ENCODE measurements around the gene LSMEM2.
"Not testable (repeated sequence)": the region's sequence is repeated elsewhere in the genome, so short reads cannot be mapped to it uniquely, and the experiment has no call there.

The LSMEM2 gene

DNA sequence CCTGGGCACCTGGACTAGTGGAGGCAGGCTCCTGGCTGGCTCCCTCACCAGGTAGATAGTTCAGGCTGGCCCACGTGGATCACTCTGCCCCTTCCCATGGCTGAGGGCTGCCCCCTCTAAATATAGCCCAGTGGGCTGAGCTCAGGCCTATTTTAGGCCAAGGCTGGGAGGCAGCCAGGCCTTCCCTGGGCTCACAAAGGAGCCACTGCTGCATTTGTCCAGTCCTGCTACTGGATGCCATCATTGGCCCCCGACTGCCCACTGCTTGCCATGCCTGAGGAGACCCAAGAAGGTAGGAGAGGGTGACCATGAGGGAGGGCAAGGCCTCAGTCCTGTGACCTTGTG is at the start of gene LSMEM2:
Gene LSMEM2, plus strand, starts transcription at position 208 of the 345 bp plus-strand sequence. Its CDS starts 27 bp downstream, at position 235.
- DNase-seq (ENCODE audit: low read depth) = no peak

DNA sequence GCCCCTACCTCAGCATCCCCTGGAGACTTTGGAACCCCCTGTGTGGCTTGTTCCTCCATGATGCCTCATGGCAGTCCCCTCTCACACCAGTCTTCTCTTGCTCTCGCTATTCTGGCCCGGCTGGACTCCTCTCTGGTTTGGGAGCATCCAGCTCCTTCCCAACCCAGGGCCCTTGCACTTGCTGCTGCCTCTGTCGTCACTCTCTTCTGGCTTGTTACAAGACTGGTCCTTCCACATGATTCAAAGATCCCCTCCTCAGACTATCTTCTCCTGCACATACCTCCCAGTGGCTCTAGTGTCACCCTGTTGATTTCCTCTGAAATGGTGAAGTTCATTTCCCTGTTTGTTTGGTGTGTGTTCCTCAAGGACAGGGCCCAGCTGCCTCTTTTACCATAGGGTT is 49.4 kb upstream of the LSMEM2 start:
- DNase-seq (ENCODE audit: low read depth) = no peak

DNA sequence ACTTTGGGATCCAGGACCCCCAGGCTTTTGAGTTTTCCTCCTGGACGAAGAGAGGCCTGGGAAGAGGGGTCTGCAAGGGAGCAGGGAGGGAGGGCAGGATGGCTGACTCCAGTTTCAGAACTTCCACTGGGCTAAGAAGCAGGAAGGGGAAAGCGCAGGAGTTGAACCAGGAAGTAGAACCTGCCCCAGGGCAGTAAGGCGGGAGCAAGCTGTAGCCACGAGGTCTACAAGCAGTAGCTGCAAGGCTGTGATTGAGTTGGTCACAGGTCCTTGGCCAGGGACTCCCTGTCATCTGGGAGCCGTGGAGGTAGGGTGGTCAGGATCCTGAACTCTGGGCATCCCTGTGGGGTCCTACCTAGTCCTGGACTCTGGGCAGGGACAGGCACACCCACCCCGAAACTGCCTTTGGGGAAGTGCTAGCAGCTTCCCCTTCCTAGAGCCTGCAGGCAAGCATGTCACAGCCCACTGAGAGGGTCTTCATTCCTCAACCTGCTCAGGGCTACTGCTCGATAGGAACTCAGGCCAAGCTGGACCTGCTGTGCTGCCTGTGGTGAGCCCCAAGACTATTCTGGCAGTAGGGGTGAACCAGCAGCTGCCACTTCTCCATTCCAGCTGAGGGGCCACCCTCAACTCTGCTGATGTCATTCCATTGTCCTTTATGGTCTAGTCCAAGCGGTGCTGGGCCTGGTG is 48.6 kb upstream of the LSMEM2 start:
- DNase-seq (ENCODE audit: low read depth) = no peak

DNA sequence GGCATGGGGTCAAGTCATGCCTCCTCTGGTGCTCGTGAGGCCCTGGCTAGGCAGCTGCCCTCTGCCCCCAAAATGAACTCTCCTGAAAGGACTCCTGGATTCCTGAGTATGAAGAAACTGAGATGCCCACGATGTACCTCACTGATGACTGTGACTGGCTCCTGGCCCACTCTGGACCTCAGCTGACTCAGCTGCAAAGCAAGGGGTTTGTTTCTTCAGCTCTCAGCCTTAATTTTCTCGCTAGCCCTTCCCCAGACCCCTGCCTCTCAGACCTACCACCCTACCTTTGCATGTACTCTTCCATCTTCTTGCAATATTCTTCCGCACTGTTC is 48.1 kb upstream of the LSMEM2 start:
- DNase-seq (ENCODE audit: low read depth) = no peak

DNA sequence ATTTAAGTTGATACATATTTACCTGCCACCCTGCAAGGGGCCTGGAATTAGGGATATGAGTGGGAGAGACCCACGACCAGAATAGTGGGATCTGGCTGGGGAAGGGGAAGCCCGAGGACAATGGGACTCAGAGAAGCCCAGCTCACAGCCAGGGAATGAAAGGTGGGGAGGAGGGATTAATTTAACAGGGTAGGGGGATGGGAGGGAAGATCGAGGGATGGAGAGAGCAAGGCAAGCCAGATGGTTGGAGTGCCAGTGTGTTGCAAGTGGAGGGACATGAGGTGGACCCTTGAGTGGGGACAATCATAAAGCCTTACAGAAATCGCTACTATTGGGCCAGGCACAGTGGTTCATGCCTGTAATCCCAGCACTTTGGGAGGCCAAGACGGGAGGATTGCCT is 47.3 kb upstream of the LSMEM2 start:
- no peak for DNase-seq (ENCODE audit: low read depth)

DNA sequence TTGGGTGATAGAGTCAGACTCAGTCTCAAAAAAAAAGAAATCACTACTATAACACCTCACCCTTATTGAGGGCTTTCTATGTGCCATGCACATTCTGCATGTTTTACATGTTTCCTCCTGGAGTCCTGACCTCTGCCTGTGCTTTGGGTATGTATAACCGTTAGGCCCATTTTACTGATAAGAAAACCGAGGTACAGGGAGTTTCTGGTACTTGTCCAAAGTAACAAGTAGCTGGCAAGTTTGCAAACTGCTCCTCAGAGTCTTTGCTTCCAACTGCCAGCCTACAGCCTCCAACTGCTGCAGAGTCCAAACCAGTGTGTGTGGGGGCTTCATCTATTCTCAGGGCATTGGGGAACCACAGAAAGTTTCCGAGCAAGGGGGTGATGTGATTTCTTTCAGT is 46.6 kb upstream of the LSMEM2 start:
- no peak for DNase-seq (ENCODE audit: low read depth)

DNA sequence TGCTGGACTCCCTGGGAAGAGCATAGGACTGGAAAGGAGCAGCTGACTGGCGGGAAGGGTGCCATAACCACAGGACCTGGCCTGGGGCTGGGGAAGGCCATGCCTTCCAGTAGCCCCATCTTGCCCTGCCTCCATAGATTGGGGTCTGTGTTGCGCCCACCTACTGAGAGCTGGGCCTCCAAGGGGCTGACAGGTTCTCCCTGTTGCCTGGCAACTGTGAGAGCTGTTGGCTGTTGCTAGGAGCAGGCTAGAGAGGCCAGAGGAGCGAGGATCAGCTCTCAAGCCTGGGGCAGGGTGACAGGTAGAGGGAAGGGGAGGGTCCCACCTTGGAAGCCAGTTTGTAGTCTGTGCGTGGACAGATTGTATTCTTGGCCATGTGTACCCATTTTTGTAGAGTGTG is 45.7 kb upstream of the LSMEM2 start:
- no peak for DNase-seq (ENCODE audit: low read depth)

DNA sequence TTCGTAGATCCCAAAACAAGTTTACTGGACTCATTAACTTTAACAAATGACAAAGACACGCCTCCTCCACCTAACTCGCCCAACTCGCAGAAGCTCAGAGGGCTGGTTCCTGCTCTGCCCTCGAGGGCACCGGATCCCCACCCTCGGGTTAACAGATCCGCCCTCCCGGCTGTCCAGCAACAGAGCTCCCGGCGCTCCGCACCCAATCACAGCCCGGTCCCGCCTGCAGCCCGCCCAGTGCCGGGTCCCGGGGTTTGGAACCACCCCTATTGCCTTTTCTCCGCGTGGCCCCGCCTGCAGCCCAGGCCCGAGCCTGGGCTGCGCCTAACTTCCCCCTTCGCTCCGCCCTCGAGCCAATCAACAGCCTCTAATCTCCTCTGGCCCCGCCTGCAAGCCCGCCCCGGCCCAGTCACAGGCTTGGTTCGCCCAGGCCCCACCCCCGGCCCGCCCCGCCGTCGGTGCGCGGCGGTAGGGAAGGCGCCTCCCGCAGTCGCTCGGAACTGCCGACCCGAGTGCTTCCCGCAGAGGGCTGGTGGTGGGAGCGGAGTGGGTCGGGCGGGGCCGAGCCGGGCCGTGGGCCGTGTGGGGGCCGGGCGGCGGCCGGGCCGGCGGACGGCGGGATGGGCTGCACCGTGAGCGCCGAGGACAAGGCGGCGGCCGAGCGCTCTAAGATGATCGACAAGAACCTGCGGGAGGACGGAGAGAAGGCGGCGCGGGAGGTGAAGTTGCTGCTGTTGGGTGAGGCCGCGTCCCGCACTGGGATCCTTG is 43.0 kb upstream of the LSMEM2 start, which contains the start of gene GNAI2:
Gene GNAI2, plus strand, starts transcription at position 489 of the 768 bp plus-strand sequence. Its CDS starts 132 bp downstream, at position 621.
- DNase-seq (ENCODE audit: low read depth) = peak; percentile 96

DNA sequence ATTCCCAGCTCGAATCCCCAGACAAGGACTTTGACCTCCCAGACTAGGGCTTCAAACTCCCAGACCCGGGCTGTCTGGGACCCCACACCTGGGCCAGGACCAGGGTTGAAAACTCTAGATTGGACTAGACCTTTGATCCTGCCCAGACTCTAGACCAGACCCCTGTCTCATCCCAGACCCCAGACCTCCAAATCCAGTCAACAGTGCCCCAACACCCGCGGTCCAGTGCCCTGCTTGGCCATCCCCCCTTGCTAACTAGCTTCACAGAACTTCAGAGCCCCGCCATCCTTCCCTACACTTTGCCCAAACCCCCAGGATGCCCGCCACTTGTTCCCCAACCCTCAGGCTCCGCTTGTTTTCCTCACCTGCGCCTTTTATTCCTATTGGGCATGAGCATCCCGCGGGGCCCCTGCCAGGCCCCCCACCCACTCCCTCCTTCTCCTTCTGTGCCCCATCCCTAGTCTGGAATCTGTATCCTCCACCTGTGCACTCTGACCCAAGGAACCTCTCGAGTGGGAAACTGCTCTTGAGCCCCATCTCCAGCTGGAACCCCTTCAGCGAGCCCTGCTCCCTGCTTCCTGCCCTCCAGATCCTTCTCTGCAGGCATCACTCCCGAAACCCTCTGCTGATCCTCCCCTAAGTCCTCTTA is 42.3 kb upstream of the LSMEM2 start:
- DNase-seq (ENCODE audit: low read depth) = no peak

DNA sequence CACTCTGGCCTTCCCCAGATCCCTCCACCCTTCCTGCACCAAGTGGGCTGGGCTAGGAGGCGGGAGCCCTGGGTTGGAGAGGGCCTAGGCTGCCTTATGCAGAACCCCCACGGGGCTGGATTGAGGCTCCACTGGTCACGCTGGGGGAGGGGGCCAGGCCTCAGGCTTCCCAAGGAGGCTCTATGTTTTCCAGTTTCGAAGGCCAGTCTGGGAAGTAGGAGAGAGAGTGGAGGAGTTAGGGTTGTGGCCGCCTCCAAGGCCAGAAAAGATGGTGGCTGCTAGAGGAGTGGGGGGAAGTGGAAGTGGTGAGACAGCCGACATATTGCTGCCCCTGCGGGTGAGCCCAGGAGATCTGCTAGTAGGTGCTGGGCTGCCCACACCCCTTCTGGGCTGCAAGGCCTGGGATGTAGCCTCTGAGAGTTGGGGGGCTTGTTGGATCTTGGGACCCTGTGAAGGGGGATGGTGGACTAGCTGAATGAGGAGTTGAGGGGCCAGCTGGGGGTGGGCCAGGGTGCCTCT is 41.7 kb upstream of the LSMEM2 start:
- DNase-seq (ENCODE audit: low read depth) = no peak

DNA sequence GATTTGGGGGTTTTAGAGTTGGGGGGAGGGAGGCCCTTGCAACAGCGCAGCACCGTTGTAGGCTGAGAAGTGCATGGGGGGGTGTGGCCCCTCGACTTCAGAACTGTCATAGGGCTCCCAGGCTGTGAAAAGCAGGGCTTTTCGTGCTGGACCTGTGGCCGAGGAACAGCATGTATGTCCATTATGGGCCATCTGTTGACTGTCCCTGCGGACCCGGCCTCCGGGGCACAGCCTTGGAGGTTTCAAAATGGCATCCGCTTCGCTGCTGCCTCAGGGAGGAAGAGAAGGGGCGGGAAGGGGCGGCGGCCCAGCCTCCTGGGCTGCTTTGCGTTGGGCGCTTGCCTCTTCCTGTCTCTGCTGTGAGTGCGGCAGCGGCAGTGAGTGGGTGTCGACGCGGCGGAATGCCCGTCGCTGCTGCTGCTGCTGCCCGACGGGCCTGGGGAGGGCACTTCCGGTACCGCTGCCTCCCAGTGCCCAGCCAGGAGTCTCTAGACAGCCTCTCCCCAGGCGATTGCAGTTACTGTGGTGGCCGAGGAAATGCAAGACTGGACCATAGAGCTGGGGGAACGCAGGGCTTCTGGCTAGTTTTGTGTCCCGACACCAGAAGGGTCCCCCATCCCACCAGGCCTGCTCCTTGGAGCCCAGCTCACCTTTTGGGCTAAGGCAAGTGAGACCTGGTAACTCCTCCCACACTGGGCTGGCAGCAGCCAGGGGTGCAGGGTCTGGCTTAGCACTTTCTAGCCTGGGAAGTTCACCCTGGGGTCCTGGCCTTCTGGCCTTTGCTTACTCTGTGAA is 40.9 kb upstream of the LSMEM2 start:
- peak; percentile 67 for DNase-seq (ENCODE audit: low read depth)

DNA sequence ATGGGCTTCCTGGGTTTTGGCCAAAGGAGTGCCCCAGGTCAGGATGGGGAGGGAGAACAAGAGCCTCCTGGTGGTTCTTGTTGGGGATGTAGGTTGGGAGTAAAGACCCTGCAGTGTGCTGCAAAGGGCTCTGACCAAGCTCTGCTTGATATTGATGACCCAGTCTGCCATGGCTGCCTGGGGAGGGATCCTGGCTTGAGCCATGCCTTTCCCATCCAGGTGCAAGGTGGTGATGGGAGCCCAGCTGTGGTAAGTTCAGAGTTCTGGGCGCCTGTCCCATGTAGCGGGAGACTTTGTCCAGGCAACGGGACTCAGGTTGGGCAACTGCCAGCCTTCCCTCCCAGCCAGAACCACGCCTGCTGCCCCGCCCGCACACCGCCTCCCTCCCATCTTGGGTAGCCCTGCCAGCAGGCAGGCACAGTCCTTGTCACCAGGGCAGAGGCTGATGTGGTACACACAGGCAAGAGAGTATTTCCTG is 40.3 kb upstream of the LSMEM2 start:
- no peak for DNase-seq (ENCODE audit: low read depth)

DNA sequence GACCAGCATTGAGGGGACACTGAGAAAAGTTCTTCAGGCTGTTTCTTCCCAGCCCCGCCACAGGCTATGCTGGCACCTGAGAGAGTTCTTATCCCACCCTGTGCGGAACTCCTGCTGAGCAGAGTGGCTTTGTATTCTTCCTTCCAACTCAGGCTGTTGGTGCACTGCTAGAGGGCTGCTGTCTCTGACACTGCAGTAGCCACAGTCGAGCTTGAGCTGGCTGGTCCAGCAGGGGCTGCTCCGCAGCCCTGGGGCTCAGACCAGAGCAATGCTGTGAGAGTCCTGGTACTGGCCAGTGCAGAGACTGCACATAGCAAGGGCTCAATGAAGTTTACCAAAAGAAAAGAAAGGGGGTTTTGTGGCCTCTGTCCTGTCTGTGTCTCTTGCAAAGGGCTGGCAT is 39.2 kb upstream of the LSMEM2 start:
- no peak for DNase-seq (ENCODE audit: low read depth)

DNA sequence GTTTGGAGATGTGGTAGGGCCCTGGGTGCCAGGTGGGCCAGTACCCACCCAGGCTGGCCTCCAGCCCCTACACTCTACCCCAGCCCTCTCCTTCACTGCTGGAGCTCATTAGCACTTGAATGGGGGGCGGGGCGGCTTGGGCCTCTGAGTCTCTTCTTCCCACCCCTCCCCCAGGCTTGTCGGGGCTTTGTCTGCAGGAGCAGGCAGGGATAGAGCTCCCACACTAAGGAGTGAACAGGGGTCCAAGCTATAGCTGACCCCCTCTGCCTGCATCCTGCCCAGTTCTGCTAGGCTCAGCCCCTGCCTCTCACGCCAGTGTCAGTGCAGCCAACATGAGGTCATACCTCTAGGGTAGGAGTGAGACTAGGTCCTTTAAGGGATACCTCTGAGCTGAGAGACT is 37.7 kb upstream of the LSMEM2 start:
- no peak for DNase-seq (ENCODE audit: low read depth)

DNA sequence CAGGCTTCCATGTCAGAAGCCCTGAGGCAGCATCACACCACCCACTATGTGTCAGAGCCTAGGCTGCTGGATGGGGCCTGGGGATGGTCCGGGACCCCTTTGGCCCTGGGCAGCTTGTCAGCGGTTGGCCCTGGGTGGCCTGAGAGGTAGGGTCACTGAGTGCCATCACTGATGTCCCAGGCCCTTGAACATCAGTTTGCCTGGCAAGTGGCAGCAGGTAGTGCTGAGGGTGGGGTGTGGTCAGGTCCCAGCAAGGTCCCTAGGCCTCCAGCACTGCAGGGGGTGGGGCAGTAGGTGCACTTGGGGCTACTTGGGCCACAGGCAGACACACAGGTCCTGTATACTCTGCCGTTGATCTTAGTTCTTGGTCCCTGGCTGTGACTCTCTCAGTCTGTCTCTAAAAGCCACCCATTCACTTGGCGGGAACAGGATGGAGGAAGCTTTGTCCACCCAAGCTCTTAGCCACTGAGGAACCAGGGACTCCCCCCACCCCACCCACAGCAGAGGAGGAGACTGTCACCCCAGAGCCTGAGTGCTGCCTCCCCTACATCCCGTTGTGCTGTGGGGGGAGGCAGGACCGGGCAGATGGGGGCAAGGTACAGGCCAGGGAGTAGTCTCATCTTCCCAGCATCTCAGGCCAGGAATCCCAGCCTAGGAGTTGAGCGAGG is 37.0 kb upstream of the LSMEM2 start:
- DNase-seq (ENCODE audit: low read depth) = no peak

DNA sequence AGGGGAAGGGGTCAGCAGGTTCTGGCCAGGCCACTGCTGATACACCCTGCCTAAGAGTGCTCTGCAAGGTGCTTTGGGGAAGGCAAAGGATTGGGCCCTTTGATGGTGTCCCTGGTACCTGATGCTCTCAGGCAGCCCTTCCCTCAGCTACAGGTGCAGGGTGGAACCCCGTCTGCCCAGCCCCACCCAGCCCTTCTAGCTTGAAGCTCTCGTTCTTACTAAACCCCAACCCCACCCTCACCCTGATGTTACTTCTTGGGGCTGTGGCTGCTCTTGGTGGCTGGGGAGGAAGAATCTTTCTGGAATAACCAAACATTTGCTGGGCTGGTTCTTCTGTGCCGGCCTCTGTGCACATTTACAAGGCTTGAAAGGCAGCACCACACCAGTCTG is 36.5 kb upstream of the LSMEM2 start:
- no peak for DNase-seq (ENCODE audit: low read depth)

DNA sequence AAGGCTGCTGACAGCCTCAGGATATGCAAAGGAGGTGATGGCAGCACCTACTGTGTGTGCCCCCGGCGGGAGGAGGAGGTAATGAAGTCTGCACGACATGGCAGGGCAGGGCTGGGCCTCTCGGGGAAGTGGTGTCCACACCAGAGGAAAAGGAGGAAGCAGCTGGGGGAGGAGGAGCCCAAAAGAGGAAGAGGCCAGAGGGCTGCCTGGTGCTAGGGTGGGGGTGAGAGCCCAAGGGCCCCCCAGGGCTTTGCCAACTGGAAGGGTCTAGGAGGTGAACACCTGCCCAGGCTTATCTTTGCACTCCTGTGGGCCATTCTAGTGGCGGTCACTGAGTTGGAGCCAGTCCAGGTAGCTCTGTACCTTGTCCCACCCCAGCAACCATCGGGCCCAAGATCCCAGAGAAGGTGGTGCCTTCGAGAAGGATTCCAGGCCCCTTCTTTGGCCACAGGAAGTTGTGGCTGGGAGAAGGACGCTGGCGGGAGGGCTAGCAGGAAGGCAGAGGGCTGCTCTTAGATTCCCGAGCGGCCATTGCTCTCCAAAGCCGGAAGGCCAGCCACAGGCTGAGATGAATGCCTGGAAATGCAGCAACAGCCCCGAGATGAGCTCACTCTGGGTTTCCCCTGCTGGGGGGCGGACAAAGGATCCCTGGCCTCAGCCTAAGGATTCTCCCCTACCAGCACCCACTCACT is 35.9 kb upstream of the LSMEM2 start:
- DNase-seq (ENCODE audit: low read depth) = no peak

DNA sequence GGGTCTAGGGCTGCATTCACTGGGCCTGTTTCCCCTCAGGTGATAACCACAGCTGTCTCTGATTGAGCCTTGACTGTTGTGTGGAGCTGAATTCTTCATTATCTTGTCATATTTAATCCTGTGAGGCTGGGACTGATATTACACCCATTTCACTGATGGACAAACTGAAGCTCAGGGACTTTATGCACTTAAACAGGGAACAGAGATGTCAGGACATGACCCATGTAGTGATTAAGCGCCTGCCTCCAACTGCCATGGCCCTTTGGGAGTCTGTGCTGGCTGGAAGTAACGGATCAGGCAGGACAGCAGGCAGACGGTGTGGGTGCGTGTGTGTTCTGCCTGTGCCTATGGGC is 35.4 kb upstream of the LSMEM2 start:
- no peak for DNase-seq (ENCODE audit: low read depth)

DNA sequence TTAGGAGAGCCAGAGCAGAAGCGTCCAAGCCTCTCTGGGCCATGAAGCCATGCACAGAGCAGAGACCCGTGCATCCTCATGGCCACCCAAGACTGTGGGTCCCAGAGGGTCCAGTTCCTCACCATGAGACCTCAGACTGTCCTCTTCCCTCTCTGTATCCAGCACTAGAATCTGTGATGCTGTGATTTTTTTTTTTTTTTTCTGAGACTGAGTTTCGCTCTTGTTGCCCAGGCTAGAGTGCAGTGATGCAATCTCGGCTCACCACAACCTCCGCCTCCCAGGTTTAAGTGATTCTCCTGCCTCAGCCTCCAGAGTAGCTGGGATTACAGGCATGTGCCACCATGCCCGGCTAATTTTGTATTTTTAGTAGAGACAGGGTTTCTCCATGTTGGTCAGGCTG is 34.1 kb upstream of the LSMEM2 start:
- DNase-seq (ENCODE audit: low read depth) = not testable (repeated sequence)

DNA sequence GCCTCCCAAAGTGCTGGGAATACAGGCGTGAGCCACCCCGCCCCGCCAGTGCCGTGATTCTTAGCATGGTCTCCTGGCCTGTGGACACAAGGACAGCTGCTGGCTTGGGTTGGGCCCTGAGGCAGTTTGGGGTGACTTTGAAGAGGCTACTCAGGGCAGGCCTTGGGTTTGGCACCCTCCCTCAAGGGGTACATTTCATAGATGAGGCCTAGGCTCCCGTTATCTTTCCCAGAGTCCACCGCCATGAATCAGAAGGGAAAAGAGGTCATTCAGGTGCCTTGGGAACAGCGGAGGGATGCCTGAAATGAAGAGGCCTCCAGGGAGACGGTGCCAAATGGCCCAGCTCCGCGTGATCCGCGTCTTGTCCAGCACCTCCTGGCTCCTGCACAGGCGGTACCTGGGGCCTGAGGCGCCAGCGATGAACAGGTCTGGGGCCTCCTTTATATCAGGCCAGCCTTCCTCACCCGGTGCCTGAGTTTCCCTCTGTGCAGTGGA is 33.6 kb upstream of the LSMEM2 start:
- no peak for DNase-seq (ENCODE audit: low read depth)
